Measurements from ENCODE around the gene FASTKD2.

FASTKD2 gene

DNA sequence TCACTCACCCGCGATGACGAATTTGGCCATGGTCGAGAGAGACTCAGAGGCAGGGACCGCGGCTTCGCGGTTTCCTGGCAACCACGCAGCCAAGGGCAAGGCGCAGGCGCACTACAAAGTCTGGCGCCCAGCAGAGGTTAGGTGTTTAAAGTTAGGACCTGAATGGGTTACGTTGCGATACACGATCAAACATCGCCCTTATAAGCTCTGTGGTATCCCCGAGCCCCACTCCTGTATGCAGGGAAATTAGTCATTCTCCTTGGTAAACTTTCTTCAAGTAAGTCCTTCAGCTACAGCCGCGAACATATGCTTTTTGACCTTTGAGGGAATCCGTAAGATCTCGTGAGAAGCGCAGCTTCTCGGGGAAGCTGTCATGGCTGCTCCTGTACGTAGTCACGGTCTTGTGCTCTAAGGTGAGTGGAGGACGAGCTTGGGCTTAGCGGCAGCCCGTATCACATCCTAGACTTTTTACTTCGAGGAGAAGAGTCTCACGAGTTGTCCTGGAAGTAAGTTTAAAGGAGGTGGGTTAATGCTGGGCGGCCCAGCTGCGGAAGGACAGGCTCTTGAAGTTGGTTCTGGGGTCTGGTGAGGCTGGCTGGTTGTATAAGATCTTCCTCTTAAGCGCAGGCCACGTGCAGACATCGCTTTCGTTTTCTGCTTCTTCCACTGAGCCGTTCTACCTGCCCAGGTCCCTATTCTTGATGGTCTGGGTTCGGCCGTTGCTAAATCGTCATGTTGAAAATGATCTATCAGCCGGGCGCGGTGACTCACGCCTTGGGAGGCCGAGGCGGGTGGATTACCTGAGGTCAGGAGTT, at the start of gene FASTKD2, which contains the start of gene MDH1B:
TSS of gene FASTKD2 (plus strand) at position 365 of the 815 bp plus-strand sequence. CDS start 1,088 bp downstream, outside the sequence.
TSS of gene MDH1B (minus strand) at position 87 of the 815 bp plus-strand sequence. CDS start at position 30, 57 bp downstream.
- DNase-seq = peak; percentile 90

DNA sequence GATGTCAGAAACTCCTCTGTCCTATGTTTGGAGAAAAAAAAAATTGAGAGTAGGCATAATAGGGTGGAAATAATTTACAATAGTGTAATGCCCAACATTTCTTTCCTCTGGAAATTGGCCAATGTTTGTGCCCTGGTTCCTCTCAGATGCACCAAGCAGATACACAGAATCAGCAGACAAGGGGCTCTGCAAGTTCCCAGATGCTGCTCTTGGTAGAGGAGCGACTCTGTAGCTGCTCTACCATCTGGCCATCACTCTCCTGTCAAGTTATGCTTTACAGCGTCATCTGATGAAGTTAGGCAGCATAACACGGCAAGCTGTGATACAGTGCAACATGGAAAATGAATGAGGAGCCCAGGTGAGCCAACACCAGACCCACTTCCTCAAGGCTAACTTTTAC, 48.8 kb upstream of the FASTKD2 start:
- no peak for DNase-seq

DNA sequence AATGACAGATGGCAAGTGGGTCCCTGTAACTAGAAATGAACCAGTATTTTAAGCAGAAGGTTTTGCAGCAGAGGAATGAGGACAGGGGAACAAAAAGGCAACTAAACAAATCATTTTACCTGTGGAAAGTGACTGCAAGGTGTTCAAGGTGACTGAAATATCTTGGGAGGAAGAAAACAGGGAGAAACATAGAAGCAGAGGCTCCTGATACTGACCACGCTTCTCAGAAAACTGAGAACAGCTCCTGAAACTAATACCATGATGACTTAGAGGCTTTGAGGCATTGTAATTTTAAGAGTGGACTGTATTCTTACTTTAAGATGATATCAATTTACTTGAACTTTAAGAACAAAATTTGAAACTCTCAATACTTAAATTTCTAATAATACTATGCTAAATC, 47.1 kb upstream of the FASTKD2 start, which contains the start of gene DYTN:
TSS of gene DYTN (minus strand) at position 101 of the 400 bp plus-strand sequence. CDS start 117 bp downstream, outside the sequence.
- no peak for DNase-seq

DNA sequence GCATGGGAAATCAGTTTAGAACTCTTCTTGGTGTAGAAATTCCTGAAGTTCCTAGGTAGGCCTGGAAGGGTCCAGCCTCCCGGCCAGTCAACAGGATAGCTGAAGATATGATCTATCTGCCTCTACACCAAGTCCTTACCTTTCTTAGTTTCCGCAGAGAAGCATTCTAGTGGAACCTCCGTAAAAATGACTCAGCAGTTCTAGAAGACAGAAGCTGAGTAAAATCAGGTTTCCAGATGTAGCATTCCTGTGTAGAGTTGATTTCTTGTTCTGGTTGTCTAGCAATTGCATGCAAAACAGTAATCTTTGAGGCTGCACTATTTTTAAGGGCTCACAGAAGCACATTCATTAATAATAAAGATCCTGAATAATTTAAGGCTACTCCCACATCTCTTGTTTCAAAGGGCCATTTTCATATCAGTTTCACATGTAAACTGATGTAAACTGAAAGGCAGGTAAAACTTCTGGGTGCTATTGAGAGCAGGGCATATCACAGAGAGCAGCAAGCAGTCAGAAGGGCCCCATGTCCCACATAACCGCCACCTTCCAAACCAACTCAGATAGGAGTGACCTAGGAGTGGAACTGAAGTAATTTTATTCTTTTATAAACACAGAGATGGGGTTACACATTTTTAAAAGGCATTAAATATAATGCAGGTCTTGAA, 44.0 kb upstream of the FASTKD2 start:
- DNase-seq = no peak

DNA sequence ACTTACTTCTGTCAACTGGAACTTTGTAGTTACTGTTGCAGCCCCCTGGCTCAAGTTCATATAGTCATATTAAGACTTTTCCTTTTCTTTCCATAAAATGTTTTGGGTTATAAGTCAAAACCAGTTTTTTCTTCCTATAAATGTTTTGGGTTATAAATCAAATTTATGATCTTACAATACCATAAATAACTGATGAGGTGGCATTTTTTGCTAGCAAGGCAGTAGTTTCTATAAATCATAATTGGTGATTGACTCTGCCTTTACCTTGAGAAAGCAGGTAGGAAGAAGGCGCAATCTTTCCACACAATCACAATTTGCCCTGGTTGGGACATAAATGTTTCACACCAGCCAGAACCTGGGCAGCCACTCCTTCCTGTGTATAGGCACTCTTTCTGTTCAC, 42.1 kb upstream of the FASTKD2 start:
- DNase-seq = no peak

DNA sequence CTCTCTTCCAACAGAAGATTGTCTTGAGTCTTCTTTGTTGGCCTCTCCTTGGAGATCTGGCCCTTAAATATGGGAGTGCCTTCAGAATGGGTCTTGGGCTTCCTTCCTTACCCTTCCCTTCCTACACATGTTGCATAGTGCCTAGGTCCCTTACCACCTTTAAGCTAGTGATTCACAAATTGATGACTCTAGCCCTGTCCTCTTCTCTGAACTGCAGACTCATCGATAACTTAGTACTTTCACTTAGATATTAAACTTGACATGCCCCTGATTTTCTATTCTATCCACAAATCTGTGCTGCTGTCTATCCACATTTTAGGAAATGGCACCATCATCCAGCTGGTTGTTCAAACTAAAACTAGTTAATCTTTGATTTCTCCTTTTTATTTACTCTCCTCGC, 38.1 kb upstream of the FASTKD2 start:
- no peak for DNase-seq

DNA sequence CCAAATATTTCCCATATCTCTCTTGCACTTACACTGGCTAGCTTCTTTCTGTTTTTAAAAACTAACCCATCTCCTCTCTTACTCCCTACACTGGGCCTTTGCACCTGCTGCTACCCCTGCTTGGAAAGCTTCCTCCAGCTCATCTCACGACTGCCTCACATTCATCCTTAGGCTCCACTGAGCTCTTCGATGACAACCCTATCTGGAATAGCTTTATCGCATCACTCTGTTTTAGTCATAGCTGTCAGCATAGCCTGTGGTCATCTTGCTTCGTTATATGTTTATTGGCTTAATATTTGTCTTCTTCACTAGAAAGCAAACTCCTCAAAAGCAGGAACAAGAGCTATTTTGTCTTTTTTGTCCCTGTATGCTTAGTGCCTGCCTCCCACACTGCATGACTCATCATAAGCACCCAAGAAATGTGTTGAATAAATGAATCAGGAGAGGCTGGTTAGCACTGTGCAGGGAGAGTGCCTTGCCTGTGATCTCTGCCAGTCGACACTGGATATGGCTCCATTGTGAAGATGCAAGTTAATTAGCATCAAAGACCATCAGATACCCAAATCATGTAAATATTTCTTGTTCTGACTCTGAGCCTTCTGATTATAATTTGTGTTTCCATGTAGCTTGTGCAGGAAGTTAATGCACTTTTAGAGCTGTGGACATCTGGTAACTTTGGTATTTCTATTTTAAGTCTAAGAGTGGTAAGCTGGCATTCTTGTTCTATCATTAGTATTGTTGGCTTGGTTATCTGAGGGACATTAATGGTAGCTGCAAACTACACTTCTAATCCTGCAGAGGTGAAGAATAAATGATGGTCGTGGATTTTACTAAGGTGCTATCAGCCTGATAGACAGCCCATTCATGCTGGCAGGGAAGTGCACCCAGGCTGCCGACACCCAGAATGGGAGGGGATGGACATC, 36.9 kb upstream of the FASTKD2 start:
- no peak for DNase-seq

DNA sequence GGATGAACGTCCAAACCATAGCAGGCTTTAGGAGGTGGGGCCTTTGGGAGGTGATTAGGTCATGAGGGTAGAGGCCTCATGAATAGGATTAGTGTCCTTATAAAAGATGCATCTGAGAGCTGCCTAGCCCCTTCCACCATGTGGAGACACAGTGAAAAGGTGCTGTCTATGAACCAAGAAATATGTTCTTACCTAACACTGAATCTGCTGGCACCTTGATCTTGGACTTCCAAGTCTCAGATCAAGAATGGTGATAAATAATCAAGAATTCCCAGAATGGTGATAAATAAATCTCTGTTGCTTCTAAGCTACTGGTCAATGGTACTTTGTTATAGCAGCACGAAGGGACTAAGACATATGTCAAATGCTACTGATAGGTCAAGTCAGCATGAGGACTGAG, 32.1 kb upstream of the FASTKD2 start:
- DNase-seq = no peak

DNA sequence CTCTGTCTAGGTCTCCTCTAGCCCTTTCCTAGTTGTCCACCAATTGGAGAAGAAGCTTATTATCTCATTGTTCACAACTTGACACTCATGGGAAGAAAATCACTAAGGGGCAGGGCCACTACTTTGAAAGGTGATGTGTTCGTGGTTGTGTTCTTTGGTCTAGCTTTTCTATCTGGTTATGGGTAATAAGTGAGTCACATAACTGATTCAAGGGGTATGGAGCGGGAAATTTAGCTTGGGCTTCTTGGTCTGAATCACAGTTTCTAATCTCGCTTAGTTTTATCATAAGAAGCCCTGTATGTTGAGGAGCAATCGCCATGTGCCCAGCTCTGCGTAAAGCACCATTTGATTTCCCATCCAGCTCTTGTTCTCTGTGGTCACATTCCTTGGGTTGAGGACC, 28.5 kb upstream of the FASTKD2 start:
- DNase-seq = no peak

DNA sequence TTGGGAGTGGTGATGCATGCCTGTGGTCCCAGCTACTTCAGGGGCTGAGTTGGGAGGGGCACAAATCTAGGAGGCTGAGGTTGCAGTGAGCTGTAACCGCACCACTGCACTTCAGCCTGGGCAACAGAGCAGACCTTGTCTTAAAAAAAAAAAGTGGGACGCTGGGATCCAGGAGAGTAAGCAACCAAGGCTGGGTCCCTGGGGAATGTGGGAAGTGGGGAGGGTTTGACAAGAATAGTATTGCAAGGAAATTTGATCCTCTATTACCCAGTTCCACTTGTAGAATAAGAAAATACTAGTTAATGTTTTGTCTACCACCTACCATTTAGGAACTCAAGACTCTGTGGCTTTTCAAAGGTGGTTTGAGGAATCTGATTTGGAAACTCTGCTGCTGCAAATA, 26.1 kb upstream of the FASTKD2 start:
- no peak for DNase-seq

DNA sequence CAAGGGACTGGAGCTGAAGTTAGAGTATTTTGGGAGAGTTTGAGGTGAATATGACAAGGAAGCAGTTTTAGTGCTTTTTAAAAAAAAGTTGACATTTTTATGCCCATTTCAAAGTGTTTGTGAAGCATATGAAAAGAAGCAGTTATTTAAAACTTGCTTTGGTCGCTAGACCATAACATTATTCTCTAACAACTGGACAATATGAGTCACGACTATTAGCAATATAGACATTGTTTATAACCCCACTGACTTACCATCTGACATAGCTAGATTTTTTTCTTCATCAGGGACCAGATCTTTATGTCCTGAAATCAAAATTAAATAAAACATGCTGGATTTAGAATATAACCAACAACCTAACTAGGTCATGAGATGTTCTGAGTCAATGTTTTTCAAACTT, 24.6 kb upstream of the FASTKD2 start:
- DNase-seq = no peak

DNA sequence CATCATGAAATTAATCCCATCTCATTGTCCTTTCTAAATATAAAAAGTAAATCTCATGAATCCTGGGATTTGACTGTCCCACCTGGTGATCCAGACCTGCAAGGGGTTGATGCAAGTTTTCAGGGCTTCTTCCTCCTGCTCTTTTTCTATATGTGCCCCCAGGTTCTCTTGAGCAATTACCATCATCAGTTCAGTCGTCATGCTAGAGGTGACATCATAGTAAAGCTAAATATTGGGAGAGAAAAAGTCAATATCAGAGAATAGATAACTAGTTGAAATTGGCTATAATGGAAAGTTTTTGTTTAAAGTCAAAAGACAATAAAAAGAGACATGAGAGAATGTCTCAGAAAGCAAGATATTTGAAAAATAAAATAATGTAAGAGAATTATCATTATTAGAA, 8.6 kb upstream of the FASTKD2 start:
- no peak for DNase-seq

DNA sequence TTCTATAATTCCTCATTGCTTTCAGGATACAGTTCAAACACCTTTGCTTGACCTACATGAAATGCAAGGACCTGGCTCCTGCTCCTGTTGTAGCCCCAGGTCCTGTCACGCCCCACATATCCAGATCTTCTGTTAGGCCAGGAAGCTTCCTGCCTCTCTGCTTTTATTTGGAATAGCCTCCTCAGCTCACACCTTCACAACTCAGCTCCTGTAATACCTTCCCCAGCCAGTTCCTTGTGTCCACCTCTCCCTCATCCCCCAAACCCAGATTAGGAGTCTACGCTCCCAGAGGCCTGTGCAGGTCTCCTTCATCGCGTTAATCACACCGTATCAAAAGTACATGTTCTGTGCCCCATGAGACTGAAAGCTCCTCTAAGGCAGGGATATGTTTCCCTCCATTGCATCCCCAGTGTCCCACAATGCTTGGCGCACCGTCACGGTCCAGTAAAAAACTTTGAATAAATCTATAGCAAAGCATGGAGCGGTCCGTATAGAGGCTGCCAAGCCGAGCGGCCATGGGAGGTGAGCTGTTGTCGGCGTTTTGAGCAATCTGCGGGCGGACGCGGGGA, 649 bp upstream of the FASTKD2 start:
- DNase-seq = no peak

DNA sequence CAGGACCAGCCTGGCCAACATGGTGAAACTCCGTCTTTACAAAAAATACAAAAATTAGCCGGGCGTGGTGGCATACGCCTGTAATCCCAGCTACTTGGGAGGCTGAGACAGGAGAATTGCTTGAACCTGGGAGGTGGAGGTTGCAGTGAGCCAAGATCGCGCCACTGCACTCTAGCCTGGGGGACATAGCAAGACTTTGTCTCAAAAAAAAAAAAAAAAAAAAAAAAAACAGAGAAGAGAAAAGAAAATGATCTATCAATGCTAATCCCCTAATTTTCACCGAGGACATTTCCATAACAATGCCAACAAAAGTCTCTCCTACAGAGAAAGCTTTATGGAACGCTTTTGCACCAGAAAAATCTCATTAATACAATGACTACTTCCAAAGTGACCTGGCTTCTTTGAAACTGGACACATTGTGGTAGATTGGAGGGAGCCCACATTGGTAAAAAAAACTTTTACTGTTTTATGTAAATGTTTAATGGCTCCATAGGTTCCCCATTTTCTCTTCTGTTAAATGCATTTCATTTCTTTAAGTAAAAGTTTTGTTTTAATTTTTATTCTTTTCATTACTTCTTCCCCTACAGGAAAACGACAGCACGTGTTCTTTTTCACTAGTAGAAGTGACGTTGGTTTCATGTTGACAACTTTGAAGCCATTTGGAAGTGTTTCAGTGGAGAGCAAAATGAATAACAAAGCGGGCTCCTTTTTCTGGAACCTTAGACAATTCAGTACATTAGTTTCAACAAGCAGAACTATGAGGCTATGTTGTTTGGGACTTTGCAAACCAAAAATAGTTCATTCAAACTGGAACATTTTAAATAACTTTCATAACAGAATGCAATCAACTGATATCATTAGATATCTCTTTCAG, 888 bp downstream of the FASTKD2 start:
- DNase-seq = no peak

DNA sequence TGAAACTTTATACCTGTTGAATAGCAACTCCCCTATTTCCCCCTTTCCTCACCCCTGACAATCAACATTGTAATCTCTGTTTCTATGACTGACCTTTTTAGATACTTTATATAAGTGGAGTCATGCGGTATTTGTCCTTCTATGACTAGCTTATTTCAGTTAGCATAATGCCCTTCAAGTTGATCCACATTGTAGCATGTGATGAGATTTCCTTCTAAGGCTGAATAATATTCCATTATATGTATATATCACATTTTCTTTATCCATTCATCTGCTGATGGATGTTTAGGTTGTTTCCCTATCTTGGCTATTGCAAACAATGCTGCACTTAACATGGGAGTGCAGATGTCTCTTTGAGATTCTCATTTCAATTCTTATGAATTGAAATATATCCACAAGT, 9.5 kb downstream of the FASTKD2 start:
- no peak for DNase-seq

DNA sequence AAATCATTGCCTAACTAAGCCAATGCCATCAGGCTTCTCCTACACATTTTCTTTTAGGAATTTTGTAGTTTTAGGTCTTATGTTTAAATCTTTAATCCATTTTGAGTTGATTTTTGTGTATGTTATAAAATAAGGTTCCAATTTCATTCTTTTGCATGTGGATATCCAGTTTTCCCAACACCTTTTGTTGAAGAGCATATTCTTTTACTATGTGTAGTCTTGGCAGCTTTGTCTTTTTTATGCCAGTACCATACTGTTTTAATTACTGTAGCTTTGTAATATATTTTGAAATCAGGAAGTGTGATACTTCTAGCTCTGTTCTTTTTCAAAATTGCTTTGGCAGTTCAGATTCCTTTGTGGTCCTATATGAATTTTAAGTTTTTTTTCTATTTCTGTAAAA, 11.0 kb downstream of the FASTKD2 start:
- DNase-seq = no peak

DNA sequence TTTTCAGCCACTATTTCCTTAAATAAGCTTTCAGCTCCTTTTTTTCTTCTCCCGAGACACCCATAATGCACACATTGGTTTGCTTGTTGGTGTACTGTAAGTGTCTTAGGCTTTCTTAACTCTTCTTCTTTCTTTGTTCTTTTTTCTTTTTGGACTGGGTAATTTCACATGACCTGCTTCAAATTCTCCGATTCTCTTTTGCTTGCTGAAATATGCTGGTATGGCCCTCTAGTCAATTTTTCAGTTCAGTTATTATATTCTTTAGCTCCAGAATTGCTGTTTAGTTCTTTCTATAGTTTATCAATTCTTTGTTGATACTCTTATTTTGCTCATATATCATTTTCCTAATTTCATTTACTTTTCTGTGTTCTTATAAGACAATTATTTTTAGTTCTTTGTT, 15.3 kb downstream of the FASTKD2 start:
- no peak for DNase-seq

DNA sequence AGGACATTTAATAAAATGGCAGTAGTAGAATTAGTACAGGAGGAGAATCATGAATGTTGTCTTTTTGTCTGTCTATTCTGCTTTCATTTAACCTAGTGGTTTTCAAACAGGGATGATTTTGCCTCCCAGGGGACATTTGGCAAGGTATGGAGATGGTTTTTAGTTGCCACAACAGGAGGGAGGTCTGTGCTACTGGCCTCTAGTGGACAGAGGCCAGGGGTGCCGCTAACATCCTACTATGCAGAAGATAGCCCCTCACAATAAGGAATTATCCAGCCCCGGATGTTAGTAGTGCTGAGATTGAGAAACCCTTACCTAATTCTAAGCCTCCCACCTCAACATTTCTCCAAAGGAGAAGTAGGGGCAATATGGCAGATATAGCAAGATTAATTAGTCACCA, 18.3 kb downstream of the FASTKD2 start:
- no peak for DNase-seq

DNA sequence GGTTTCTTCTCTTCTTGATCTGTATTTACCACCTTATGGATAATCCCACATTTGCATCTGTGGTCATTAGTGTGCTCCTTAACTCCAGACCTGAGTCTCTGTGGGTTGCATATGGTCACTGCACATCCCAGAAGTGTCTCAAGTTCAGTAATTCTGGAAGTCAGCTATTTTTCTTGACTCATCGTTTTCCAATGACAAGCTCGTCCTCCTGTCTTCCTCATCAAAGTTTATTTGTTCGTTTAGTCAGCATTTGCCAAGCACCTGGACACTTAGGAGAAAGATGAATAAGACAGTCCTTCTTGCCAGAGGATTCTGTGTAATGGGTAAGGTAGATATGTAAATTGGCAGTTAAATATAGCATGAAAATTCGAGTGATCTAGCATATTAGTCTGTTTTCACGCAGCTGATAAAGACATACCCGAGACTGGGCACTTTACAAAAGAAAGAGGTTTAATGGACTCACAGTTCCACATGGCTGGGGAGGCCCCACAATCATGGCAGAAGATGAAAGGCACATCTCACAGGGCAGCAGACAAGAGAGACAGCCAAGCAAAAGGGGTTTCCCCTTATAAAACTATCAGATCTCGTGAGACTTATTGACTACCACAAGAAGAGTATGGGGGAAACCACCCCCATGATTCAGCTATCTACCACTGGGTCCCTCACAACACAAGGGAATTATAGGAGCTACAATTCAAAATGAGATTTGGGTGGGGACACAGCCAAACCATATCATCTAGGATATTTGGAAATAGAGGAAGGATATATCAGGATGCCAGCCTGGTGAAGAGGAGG, 19.4 kb downstream of the FASTKD2 start:
- no peak for DNase-seq

DNA sequence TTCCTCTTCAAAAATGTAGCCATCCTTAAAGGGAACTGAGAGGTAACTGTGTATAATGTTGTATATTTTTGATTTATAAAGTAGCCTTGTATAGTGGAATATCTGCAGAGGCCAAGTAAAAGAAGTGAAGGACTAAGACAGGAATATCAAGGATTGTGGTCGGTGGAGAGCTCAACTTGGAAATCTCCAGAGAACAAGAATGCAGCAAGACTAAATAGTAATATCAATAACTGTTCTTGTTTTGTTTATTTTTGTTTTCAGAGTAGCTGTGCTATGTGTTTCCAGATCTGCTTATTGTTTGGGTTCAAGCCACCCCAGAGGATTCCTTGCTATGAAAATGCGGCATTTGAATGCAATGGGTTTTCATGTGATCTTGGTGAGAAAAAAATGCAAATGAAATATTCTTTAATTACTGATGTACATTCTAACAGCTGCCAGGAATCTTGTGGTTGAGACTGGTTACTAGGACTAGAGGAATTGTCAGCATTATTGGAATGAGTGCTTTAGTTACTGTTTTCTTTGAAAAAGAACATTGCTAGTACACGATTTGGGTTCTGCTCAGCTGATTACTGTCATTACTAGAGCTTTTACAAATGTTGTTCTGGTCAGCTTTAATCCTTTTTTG, 25.0 kb downstream of the FASTKD2 start:
- no peak for DNase-seq
